Prostate gland (tissue), 2 donors: Measurements from ENCODE around the gene IMMP2L. TPM values are rescaled to one million over a fixed set of nuclear protein-coding genes. Genes with fewer than 3 reads are reported as not detected.
"Not testable (repeated sequence)": the region's sequence is repeated elsewhere in the genome, so short reads cannot be mapped to it uniquely, and the experiment has no call there.

Experiments used
- DNase-seq: peaks from one replicate; pipeline ENCODE4 v3.0.0-alpha.2; 2019; ENCODE audit warnings: low spot score
- H3K27ac ChIP-seq, 2 donors: fragments of 200-600 bp; sonication (generic); 2 replicates each; pipeline ENCODE4 v1.5.1; 2017 to 2019
- H3K27me3 ChIP-seq: fragments of 200-600 bp; sonication (generic); replicated peaks from 2 replicates; pipeline ENCODE4 v1.5.1; 2019; ENCODE audit not compliant: insufficient read depth
- H3K36me3 ChIP-seq, 2 donors: fragments of 200-600 bp; sonication (generic); 1 replicate in 1 of 2; 2 replicates in 1 of 2; pipeline versions ENCODE4 v1.5.1 to v1.8.1; 2017 to 2019
- H3K4me1 ChIP-seq: fragments of 200-600 bp; sonication (generic); replicated peaks from 2 replicates; pipeline ENCODE4 v1.5.1; 2019
- H3K4me3 ChIP-seq, 2 donors: fragments of 200-600 bp; sonication (generic); 2 replicates each; pipeline ENCODE4 v1.5.1; 2017 to 2019
- H3K9me3 ChIP-seq: fragments of 200-600 bp; sonication (generic); 2 replicates; pipeline ENCODE4 v1.5.1; 2017
- CTCF ChIP-seq, 4 experiments: fragments of 200-600 bp in 2 of 4; fragments of 450-650 bp in 2 of 4; sonication (generic) in 2 of 4; IDR thresholded peaks; 1 replicate in 3 of 4; 2 replicates in 1 of 4; pipeline ENCODE4 v1.5.1; 2016 to 2019; ENCODE audit warnings: antibody characterized with exemption in 4 of 4, mild to moderate bottlenecking in 2 of 4, moderate library complexity in 2 of 4
- POLR2A ChIP-seq: fragments of 450-650 bp; IDR thresholded peaks from one replicate; pipeline ENCODE4 v1.6.1; 2016; ENCODE audit warnings: antibody characterized with exemption, mild to moderate bottlenecking
- POLR2AphosphoS5 ChIP-seq: sonication (generic); formaldehyde crosslinking; IDR thresholded peaks from one replicate; pipeline ENCODE4 v1.6.1; 2017; ENCODE audit warnings: antibody characterized with exemption
- WGBS: methylation state at CpG from one replicate; pipeline ENCODE4 v1.1.5; 2018; 5-methylcytosine and 5-hydroxymethylcytosine counted together
- intact Hi-C: fragments of 100-400 bp; cut with DNase I; formaldehyde crosslinking; loops from one replicate; pipeline ENCODE4 v1.14.2; 2022
- total RNA-seq, 2 donors: library from RNA; depleted of rRNA; stranded (reverse); fragments of >200 nt; gene quantifications; one replicate each; pipeline ENCODE4 v1.1.0, GENCODE V29; 2016

Gene IMMP2L
- total RNA-seq, 2 donors from 2014 or later, result 16.9 to 20.4 TPM

GRCh38 chr7:110673148-110673547 lies 889.1 kb downstream of the IMMP2L start:
- Histone ChIP-seq H3K27ac (no peak overlapping the region), H3K36me3 (no peaks in the 10 kb centered on the region), H3K9me3 (no peaks in the 10 kb centered on the region), H3K27me3 (no peaks in the 10 kb centered on the region), H3K4me3 (no peak overlapping the region), H3K4me1 (no peaks in the 10 kb centered on the region)
- intact Hi-C loops, result no loop called here
- no peak for DNase-seq
- WGBS, result 83% methylated on average over 1 of the region's 1 CpG
- TF ChIP-seq CTCF (IDR thresholded peaks at IDR 0.05) (no peak), POLR2AphosphoS5 (no peak), POLR2A (no peak)

- 94% methylated on average over 5 of the region's 5 CpGs for WGBS
- Histone ChIP-seq H3K4me1 (no peaks in the 10 kb centered on the region), H3K4me3 (no peak overlapping the region), H3K9me3 (no peaks in the 10 kb centered on the region), H3K36me3 (no peaks in the 10 kb centered on the region), H3K27me3 (no peaks in the 10 kb centered on the region), H3K27ac (no peak overlapping the region)
- intact Hi-C loops, result no loop called here
- no peak for DNase-seq
- no peak for TF ChIP-seq POLR2AphosphoS5
- TF ChIP-seq POLR2A, result no peak
- no peak for TF ChIP-seq CTCF (IDR thresholded peaks at IDR 0.05)
Observed at GRCh38 chr7:110669410-110669809, 892.9 kb downstream of the IMMP2L start.

GRCh38 chr7:110664803-110665202 lies 897.5 kb downstream of the IMMP2L start:
- Histone ChIP-seq H3K27ac (no peak overlapping the region), H3K27me3 (no peaks in the 10 kb centered on the region), H3K4me3 (no peak overlapping the region), H3K36me3 (no peaks in the 10 kb centered on the region), H3K4me1 (no peaks in the 10 kb centered on the region), H3K9me3 (no peaks in the 10 kb centered on the region)
- 79% methylated on average over 4 of the region's 4 CpGs for WGBS
- TF ChIP-seq POLR2A (no peak), CTCF (IDR thresholded peaks at IDR 0.05) (no peak), POLR2AphosphoS5 (no peak)
- no peak for DNase-seq
- intact Hi-C loops, result no loop called here

GRCh38 chr7:110660637-110661036 lies 901.7 kb downstream of the IMMP2L start:
- H3K36me3 ChIP-seq, H3K27ac ChIP-seq, intact Hi-C loops, H3K4me1 ChIP-seq, DNase-seq, H3K9me3 ChIP-seq, H3K4me3 ChIP-seq, H3K27me3 ChIP-seq: not testable (repeated sequence)
- WGBS, result 91% methylated on average over 7 of the region's 7 CpGs

GRCh38 chr7:110650328-110650727 lies 912.0 kb downstream of the IMMP2L start:
- intact Hi-C loops, result no loop called here
- DNase-seq, result no peak
- Histone ChIP-seq H3K9me3 (no peaks in the 10 kb centered on the region), H3K27ac (no peak overlapping the region), H3K4me1 (no peaks in the 10 kb centered on the region), H3K4me3 (no peak overlapping the region), H3K36me3 (no peaks in the 10 kb centered on the region), H3K27me3 (no peaks in the 10 kb centered on the region)
- 66% methylated on average over 3 of the region's 3 CpGs for WGBS
- TF ChIP-seq POLR2AphosphoS5 (no peak), CTCF (IDR thresholded peaks at IDR 0.05) (no peak), POLR2A (no peak)
